22Rv1 (cell line): ENCODE measurements around the gene COL6A3.

Source experiments
- ZFX ChIP-seq: fragments of 450-650 bp; IDR thresholded peaks from 2 replicates; pipeline ENCODE4 v1.6.1; 2017; ENCODE audit warnings: antibody characterized with exemption, borderline replicate concordance
- TF ChIP-seq, protein P1 (sequence below): fragments of 450-650 bp; IDR thresholded peaks from 2 replicates; pipeline ENCODE4 v1.5.1; 2017; ENCODE audit warnings: mild to moderate bottlenecking

DNA sequence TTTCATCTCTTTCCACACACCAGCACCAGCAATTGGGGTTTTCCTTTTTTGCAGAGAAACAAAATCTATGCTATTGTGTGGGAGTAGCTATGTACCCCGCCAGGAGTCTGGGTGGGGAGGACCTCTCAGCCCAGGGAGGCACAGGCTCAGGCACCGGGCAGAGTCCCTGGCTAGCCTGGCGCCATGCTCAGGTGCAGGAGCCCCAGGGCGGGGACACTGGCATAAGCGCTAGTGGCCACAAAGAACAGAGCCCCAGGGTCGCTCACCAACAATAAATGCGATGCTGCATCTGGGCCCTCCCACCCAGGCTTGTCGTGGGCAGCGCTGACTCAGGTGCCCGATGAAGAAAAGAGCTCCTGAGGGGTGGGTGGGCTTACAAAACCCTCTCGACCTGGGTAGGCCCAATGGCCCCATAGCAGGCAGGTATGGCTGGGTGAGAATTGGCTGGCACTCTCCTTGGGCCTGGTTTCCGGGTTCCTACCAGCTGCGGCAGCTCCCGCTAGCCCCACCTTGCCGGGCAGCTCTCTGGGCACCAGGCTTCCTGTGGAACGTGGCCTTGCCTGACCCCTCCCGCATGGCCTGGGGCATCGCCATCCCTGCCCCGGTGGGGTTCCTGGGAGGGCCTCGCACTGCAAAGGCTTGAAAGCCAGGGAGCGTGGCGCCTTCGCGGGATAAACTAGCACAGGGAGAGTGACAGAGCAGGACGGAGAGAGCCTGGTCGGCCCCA lies 31.8 kb upstream of the COL6A3 start:
- TF ChIP-seq, protein P1, sequence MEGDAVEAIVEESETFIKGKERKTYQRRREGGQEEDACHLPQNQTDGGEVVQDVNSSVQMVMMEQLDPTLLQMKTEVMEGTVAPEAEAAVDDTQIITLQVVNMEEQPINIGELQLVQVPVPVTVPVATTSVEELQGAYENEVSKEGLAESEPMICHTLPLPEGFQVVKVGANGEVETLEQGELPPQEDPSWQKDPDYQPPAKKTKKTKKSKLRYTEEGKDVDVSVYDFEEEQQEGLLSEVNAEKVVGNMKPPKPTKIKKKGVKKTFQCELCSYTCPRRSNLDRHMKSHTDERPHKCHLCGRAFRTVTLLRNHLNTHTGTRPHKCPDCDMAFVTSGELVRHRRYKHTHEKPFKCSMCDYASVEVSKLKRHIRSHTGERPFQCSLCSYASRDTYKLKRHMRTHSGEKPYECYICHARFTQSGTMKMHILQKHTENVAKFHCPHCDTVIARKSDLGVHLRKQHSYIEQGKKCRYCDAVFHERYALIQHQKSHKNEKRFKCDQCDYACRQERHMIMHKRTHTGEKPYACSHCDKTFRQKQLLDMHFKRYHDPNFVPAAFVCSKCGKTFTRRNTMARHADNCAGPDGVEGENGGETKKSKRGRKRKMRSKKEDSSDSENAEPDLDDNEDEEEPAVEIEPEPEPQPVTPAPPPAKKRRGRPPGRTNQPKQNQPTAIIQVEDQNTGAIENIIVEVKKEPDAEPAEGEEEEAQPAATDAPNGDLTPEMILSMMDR = no peak
- no peak for TF ChIP-seq ZFX
